Measurements from ENCODE around the gene ITPR2.
"Not testable (repeated sequence)": the region's sequence is repeated elsewhere in the genome, so short reads cannot be mapped to it uniquely, and the experiment has no call there.

The ITPR2 gene

DNA sequence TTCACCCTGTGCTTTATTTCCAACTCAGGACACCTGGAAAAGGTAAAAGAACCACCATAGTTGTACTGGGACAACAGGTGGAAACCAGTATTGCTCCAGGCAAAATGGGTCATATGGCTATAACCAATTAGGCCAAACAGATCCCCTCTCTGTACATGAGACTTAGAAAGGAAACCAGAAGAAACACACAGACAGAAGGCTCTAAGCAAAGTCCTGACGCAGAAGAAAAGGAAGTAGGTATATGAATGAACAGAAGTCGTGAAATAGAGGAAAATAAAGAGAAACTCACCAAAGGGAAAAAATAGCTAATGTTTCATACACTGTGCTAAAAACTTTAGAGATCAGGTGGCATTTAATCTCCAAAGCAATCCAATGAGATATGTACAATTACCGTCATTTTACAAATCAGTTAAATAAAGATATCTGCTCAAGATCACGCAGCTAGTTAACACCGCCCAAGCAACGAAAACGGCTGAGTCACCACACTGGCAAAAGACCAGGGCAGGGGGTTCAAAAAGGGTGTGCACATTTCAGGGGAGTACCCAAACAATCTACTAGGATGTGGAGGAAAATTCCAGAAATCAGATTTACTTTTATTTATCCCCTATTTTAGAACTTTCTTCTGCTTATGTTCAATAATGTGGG is 82.3 kb downstream of the ITPR2 start:
- DNase-seq = no peak

DNA sequence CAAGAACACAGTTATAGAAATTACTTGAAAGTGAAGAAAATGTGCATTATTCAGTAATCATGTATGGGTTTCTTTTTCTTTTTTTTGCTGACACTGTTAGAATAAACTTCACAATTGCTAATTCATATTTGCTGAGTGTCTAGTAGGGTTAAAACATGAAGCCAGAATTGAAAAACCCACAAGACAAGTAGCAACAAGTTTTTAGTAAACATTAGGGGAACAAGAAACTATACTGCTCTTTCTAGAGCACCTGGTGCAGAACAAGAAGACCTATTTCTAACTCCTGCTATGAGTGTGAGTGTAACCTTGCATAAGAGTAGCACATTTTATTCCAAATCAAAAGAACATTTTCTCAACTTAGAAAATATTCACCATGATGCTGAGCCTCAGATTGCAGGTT is 83.2 kb downstream of the ITPR2 start:
- DNase-seq = no peak

DNA sequence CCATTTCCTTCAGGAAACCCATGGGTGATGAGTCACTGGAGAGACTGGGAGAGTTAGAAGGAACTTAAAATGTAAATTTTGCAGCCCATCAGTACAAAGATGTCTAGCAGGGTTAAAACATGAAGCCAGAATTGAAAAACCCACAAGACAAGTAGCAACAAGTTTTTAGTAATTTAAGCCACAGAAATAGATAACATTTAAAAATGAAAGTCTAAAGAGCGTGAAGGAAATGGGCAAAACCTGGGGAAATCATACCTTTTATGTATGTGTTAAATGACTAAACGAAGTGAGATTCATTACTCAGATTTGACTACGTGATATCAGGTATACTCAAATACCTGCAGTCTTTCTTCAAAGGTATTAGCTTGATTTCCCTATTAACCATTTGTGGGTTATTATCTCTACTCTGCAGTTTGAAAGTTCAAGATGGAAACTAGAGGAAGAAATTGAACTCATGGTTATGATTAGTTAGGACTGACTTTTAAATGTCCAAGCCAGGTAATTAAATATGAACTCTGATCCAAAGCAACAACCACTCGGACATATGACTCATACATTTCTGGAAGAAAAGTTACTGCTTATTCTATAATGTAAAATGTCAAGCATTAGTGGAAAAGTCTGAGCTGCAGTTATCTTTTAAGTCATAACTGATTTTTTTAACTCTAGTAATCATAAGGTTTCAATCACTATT is 84.1 kb downstream of the ITPR2 start:
- DNase-seq = no peak

DNA sequence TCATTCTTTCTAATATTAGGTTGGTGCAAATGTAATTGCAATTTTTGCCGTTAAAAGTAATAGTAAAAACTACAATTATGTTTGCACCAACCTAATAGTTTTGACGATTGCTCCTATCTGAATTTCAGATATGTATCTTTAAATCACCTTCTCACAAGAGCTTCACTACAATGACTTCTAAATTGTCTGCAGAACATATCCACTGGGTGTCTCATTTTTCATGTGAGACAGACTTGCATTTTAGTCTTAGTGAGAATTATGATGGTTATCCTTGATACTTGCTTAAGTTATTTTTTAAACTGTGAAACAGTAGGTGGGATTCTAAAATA is 84.6 kb downstream of the ITPR2 start:
- no peak for DNase-seq

DNA sequence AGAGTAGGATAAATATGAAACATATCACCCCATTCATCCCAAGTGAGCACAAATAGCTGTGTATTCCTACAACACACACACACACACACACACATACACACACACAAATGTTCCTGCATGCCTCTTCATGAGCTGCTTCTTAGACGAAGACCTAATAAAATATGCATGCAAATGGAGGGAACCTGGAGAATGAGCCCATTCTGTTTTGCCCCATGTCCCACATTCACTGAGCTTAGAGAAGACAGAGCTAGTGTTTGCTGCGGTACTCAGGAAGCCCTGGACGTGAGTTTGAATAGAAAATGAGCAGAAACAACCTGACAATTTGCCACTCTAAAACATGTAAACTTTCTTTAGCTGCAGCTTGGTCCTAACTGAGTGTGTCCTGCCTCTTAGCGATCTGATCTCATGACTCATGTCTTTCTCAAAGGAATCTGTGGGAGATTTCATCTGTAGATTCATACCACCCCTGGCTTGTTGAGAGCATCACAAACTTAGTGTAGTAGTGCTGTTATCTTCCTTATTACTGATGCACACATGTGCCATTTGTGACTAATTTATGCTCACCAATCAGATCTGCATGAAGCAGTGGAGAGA is 86.8 kb downstream of the ITPR2 start:
- no peak for DNase-seq

DNA sequence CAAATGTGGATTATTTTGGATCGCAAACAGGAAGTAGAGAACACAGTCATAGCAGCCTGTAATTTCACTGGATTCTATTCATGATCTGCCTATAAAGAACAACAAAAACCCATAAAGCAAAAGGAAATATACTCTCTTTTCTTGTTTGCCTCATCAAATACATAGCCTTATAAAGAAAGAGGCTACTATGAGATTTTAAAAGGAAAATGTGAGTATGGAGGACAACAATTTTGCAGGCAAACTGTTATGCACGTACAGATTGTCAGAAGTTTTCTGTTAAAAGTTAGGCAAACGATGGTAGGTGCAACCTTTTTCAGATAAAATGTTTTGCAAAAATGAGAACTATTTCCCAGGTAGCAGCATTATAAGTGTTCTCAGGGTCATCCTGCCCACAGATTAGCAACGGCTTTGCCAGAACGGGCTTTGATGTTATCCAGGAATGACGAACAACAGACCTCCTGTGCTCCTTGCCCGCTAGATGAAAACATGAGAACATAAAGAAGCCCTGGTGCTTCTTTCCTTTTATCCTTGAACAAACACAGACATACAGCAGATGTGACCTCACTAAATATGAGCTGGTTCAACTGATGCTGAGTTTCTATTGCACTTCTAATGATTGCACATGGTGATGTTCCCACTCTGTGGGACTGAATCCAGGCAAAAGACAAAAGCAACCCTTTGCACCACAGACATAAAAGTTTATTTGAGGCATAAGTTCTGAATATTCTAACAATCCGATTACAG is 88.1 kb downstream of the ITPR2 start:
- DNase-seq = peak; percentile 83

DNA sequence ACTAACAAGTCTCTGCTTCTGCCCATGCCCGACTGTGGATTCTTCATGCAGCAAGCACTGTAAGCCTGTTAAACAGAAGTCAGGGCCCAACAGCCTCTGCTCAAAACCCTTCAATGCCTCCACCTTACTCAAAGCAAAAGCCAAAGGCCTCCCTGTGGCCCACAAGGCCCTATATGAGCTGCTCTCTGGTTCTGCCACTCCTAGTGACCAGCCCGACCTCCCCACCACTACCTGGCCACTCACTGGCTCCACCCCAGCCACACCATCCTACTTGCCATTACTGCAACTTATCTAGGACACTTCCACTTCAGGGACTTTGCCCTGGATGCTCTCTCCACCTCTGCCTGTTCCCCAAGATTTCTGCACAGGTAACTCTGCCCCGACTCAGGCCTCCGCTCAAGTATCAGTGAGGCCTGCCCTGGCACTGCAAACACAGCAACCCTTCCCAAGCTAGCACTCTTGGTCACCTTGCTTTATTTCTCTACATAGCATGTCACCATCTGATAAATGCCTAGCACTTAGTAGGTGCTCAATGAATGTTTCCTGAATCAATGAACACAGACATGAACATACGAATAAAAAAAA is 88.9 kb downstream of the ITPR2 start:
- no peak for DNase-seq

DNA sequence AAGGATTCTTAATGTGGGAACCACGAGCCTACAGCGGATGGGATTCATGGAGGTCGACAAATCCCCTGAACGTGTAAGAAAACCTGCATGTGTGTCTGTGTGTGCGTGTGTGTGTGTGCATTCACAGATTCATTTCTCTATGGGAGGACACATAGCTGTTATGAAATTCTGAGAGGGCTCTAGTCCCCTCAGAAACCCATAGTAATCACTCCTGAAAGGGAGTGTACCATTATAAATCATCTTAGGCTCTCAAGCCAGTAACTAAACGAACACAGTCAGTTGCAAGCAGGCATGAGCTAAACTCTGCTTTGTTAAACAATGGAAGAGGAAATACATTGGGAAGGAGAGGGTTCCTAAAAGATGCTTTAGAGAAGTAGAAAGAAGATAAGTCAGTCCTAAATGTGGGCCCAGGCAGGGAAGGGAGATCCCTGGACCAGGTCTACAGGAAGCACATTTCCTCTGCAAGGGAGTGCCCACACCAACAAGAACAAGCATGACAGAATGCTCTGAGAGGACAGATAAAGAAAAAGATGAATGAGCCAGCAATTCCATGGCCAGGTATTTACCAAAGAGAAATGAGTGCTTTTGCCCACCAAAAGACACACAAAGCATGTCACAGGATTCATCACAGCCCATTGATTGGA is 91.3 kb downstream of the ITPR2 start:
- no peak for DNase-seq

DNA sequence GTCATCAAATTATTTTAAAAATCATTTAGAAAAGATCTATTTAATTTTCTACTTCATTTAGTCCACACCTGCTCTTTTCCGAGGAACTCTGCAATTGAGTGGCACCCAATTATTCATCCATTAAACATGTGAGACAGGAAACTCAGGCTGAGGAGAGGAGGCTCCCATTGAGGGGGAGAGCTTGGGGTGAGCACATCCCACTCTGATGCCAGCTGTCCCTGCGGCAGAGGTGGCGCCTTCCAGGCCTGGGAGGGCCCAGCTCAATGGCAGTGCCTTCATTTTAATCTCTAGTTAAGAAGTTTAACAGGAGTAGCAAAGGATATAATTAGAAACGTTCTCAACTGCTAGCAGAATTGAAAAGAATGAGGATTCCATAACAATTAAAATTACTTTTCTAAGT is 92.0 kb downstream of the ITPR2 start:
- no peak for DNase-seq

DNA sequence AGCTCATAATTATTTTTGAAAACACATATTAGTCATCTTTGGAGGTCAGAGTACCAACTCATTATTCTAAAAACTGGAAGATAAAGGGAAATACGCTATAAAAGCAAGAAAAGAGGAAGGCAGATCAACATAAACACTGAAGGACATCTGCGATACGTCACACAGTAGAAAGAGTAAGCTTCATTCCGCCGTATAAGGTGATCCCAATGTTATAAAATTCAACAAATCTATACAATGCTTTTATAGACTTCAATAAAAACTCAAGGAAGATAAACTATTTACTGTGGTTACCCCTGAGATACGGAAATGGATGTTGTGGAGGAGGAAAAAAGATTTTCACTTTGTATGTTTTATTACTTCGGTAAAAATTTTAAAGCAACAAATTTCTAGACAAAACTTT is 92.6 kb downstream of the ITPR2 start:
- no peak for DNase-seq

DNA sequence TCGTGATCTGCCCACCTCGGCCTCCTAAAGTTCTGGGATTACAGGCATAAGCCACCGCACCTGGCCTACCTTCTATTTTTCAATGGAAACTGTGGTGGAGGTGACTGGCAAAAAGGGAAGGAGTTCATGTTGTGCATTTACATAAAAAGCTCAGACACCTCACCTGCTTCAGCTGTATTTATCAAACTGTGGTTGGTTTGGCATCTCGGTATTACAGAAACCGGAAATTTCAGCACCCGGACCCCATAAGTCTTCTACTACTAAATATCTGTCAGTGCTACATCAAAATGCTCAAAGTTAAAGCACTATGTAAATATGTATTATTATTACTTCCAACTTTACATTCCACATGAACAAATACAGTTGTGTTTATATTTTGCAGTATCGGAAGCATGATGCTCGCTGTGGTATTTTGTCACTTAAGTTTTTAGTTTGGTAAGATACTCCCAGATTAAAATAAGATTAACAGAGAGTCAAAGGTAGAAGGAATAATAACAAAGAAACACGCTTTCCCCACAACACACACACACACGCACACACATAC is 95.4 kb downstream of the ITPR2 start:
- DNase-seq = no peak

DNA sequence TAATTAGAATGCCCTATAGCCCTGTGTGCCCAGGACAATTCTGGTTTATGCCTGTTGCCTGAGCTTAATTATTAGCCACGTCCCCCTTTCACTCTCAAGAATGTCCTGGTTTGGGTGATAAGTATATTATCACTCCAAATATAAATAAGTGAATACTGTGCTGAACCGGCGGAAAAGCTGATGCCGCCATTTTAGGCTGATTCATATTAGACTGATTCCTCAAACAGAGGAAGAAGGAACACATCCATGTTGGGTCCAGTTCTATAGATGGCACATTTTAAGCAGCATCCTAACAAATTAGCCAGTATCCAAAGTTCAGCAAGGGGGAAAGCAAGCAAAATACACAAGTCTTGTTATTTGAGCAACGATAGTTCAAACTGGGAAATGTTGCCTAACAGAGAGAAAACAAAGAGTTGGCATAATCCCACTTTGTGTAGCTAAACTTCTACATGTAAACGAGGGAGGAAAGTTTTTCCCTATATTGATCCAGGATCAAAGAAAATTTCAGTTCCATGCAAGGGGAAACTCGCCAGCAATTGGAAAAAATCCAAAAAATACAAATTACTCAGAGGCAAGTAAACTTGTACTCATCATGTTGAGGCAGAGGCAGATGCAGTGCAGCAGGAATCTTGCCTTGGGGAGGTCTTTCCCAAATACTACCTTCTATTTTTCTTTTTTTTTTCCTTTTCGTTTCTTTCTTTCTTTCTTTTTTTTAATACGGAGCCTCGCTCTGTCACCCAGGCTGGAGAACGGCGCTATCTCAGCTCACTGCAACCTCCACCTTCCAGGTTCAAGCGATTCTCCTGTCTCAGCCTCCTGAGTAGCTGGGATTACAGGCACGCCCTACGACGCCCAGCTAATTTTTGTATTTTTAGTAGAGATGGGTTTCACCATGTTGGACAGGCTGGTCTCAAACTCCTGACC is 96.2 kb downstream of the ITPR2 start:
- DNase-seq = no peak

DNA sequence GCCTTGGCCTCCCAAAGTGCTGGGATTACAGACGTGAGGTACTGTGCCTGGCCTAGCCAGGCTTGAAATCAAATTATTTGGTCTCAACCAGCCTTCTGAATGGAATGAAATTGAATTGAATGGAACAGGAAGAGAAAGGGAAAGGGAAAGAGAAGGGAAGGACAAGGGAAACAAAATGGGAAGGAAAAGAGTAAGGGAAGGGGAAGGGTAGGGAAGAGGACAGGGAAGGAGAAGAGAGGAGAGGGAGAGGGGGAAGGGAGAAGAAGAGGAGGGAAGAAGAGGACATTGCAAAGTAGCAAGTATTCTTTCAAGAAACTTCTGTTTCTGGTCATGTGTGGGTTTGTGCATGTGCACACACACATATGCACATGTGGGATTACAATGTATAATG is 97.8 kb downstream of the ITPR2 start:
- no peak for DNase-seq

DNA sequence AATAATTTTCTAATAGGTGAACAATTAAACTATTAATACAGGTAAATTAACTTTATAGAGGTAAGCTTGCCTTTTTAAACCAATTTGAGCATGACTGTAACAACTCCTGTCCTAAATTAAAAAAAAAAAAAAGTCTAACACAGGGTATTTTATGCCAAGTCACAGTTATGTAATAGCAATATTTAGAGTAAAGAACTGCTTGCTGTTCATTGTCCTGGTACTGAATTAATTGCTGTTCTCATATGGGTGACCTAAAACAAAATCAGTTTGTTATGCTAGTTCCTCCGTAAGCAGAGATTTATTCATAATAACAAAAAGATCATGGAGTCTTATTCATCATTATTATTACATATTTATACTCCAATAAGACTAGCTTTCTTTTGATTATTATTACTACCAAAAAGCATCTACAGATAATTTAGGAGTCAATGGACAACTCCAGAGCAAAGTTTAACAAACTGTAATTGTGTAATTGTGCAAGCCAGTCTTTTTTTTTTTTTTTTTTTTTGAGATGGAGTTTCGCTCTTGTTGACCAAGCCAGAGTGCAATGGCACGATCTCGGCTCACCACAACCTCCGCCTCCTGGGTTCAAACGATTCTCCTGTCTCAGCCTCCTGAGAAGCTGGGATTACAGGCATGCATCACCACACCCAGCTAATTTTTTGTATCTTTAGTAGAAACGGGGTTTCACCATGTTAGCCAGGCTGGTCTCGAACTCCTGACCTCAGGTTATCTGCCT is 98.3 kb downstream of the ITPR2 start:
- DNase-seq = no peak

DNA sequence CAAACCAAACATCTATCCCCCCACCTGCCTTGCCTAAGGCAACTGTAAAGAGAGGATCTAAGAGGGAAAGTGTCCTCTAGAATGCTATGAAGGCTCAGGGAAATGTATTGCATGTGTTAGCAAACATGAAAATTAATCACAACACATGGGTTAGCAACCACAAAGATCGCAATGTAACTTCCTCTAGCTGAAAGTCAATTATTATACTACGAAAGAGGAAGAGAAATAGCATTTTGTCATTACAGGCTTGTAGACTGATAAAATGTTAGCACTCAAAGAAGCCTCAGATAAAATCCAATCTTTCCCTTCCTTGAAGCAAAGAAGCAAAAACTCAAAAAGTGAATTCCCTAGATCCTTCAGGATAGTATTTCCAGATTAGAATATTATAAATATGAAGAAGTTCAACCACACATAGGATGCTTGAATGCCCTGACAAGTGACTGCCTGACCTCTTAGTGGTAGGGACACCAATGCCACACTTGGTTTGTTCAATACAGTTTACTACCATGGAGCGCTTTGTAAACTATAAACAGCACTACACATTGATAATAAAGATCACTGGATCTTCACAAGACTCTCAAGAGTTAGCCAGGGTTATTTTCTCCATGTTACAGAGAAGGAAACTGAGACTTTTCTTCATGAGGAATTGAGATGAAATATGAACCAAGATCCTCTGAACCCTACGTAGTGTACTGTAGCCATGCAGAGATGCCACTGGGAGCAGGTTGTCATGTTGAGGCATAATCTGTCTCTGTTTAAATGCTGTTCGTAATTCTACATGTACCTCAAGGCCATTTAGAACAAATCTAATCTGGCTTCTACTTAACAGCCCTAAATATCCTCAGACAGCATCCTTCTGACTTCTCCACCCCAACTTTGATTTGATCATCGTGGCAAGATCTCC is 100.7 kb downstream of the ITPR2 start:
- no peak for DNase-seq

DNA sequence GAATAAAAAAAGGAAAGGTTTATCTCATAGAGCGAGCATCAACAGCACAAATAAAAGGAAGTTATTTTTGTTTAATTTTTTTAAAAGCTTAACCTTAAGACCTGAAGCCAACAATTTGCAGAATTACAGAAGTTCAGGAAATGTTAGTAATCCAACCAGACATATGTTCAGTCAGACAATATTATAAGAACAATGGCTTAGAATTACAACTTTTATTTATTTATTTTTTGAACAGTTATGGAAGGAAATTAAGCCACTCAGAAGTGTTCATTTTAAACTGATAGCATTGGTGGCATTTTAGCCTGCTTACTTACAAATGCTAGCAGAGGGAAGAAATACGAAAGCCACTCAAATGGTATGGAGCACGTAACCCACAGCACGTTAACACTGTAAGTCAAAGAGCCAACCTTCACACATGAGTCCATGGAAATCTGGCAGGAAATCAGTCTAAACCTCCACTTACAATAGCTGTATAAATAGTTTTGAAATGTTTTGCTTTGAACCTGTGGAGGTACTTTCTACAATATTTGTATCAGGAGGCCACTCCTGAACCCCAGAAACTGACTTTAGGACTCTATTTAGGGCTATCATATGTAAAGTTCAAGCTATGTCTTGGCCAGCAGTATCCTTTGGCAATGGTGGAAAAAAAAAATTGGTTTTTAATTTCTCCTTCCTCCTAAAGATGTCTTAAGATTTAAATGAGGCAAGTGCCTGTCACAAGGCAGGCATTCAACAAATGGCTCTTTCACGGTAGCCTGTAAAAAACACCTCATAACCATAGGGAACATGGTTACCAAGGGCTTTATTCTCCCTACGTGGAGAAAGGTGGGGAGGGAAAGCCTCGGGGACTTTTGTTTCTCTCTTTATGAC is 102.3 kb downstream of the ITPR2 start:
- DNase-seq = no peak

DNA sequence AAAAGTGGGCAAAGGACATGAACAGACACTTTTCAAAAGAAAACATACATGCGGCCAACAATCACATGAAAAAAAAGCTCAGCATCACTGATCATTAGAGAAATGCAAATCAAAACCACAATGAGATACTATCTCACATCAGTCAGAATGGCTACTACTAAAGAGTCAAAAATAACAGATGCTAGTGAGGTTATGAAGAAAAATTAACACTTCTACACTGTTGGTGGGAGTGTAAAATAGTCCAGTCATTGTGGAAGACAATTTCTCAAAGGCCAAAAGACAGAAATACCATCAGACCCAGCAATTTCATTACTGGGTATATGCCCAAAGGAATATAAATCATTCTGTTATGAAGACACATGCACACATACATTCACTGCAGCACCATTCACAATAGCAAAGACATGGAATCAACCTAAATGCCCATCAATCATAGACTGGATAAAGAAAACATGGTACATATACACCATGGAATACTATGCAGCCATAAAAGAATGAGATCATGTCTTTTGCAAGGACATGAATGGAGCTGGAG is 103.8 kb downstream of the ITPR2 start:
- DNase-seq = not testable (repeated sequence)
